ENCODE data around the gene SPRR5.

SPRR5 gene

GRCh38 chr1:152951711-152952110 is 4.7 kb downstream of the SPRR5 start:
- DNase-seq, result no peak

- DNase-seq, result no peak
Measured at GRCh38 chr1:152953761-152954160, 6.8 kb downstream of the SPRR5 start.

- no peak for DNase-seq
Measured at GRCh38 chr1:152954436-152954835, 7.4 kb downstream of the SPRR5 start.

- DNase-seq, result no peak
Measured at GRCh38 chr1:152957561-152957960, 10.6 kb downstream of the SPRR5 start.

- DNase-seq, result no peak
Measured at GRCh38 chr1:152959273-152959672, 12.3 kb downstream of the SPRR5 start.

- no peak for DNase-seq
Measured at GRCh38 chr1:152959801-152960451, 12.9 kb downstream of the SPRR5 start.

- DNase-seq, result no peak
Measured at GRCh38 chr1:152960452-152961044, 13.5 kb downstream of the SPRR5 start.

- no peak for DNase-seq
Measured at GRCh38 chr1:152961226-152961891, 14.4 kb downstream of the SPRR5 start.

GRCh38 chr1:152962876-152963415 is 15.9 kb downstream of the SPRR5 start:
- DNase-seq, result no peak

GRCh38 chr1:152964536-152964935 is 17.5 kb downstream of the SPRR5 start:
- no peak for DNase-seq

GRCh38 chr1:152965853-152966252 is 18.8 kb downstream of the SPRR5 start:
- DNase-seq, result no peak

GRCh38 chr1:152967201-152967600 is 20.2 kb downstream of the SPRR5 start:
- DNase-seq, result no peak

- DNase-seq, result no peak
Measured at GRCh38 chr1:152968248-152968647, 21.2 kb downstream of the SPRR5 start.

- no peak for DNase-seq
Measured at GRCh38 chr1:152969036-152969435, 22.0 kb downstream of the SPRR5 start.

- DNase-seq, result no peak
Measured at GRCh38 chr1:152970495-152970894, 23.5 kb downstream of the SPRR5 start, which contains the start of gene SPRR4. TSS of gene SPRR4 (plus strand) at chr1:152970648. CDS start at chr1:152971891, 1,243 bp downstream.

- DNase-seq, result no peak
Measured at GRCh38 chr1:152972196-152972886, 25.3 kb downstream of the SPRR5 start.

- no peak for DNase-seq
Measured at GRCh38 chr1:152976688-152977087, 29.7 kb downstream of the SPRR5 start.

- DNase-seq, result no peak
Measured at GRCh38 chr1:152977614-152978013, 30.6 kb downstream of the SPRR5 start.

- DNase-seq, result no peak
Measured at GRCh38 chr1:152980676-152981075, 33.7 kb downstream of the SPRR5 start.

- no peak for DNase-seq
Measured at GRCh38 chr1:152981146-152981871, 34.3 kb downstream of the SPRR5 start.

GRCh38 chr1:152982076-152982475 is 35.1 kb downstream of the SPRR5 start:
- DNase-seq, result no peak

GRCh38 chr1:152983234-152983633 is 36.2 kb downstream of the SPRR5 start:
- DNase-seq, result no peak

- no peak for DNase-seq
Measured at GRCh38 chr1:152983743-152984142, 36.7 kb downstream of the SPRR5 start, which contains the start of gene SPRR1A. TSS of gene SPRR1A (plus strand) at chr1:152984081. CDS start at chr1:152985231, 1,150 bp downstream.
